Activated CD8-positive, alpha-beta T cell treated with anti-CD3 and anti-CD28 coated beads for 36 hours (primary cell): ENCODE results near the gene SHISA9. TPM values are rescaled to one million over a fixed set of nuclear protein-coding genes. Genes with fewer than 3 reads are reported as not detected.

Experiments
- ATAC-seq: fragments of 200-7000 bp; cut with Tn5 transposase; one replicate; pipeline ENCODE4 v1.10.0; 2021; ENCODE audit warnings: mild to moderate bottlenecking, moderate library complexity
- CTCF ChIA-PET: fragments of 350-600 bp; sonication (Branson Sonifier 250); formaldehyde crosslinking; loops from one replicate; lab custom pipeline; 2021; ENCODE audit warnings: antibody characterized with exemption; lab: Charles Lee
- POLR2A ChIA-PET: fragments of 350-600 bp; sonication (Branson Sonifier 250); formaldehyde crosslinking; loops from one replicate; lab custom pipeline; 2021; ENCODE audit warnings: antibody characterized with exemption; lab: Charles Lee
- DNase-seq: peaks from one replicate; pipeline ENCODE4 v3.0.0-alpha.2; 2020
- H3K27ac Mint-ChIP-seq: one replicate; pipeline ENCODE4 v1.8.0; 2021; ENCODE audit warnings: mild to moderate bottlenecking, mixed read lengths
- H3K27me3 Mint-ChIP-seq: one replicate; pipeline ENCODE4 v1.8.0; 2021; ENCODE audit warnings: mixed read lengths
- H3K36me3 Mint-ChIP-seq: one replicate; pipeline ENCODE4 v1.8.0; 2021; ENCODE audit warnings: low read depth, mixed read lengths
- H3K4me1 Mint-ChIP-seq: one replicate; pipeline ENCODE4 v1.8.0; 2021; ENCODE audit warnings: low read depth, mixed read lengths
- H3K4me3 Mint-ChIP-seq: one replicate; pipeline ENCODE4 v1.8.0; 2021; ENCODE audit warnings: mild to moderate bottlenecking, moderate library complexity, mixed read lengths
- H3K9me3 Mint-ChIP-seq: one replicate; pipeline ENCODE4 v1.8.0; 2021; ENCODE audit warnings: mixed read lengths
- intact Hi-C: fragments of 100-400 bp; cut with micrococcal nuclease; formaldehyde crosslinking; loops from one replicate; pipeline ENCODE4 v1.10.0; 2022
- total RNA-seq, 2 experiments: library from RNA; stranded (reverse); gene quantifications; one replicate each; pipeline ENCODE4 v1.2.3, GENCODE V29; 2021
- TF ChIP-seq, protein P1 (sequence below): fragments of 200-600 bp; IDR thresholded peaks from one replicate; pipeline ENCODE4 v1.8.0; 2022; ENCODE audit warnings: antibody characterized with exemption, mild to moderate bottlenecking

Gene SHISA9
- total RNA-seq, 2 experiments from 2014 or later = not detected

DNA sequence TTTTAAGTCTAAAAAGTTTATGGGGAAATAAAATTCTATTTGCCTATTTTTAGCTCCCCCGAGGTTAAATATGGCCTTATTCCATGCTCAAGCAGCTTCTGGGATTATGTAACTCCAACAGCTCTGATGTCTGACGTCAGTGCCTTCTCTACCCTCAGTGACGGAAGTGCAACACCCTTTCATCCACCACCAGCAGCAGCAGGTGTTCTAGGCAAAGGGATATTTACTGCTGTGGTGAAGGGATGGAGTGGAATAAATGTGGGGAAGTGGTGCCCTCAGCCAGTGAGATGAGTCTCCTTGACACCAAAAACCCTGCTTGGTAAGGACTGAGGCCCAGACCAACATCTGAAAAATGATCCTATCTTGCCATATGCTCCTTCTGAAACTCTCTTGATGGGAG, 247.4 kb downstream of the SHISA9 start:
- no peak overlapping the region for H3K27ac Mint-ChIP-seq
- intact Hi-C loops = no loop called here
- ATAC-seq (no peak), DNase-seq (no peak)
- no peaks in the 10 kb centered on the region for H3K4me1 Mint-ChIP-seq
- ChIA-PET CTCF (no interaction called here), POLR2A (no interaction called here)
- peaks cover 6% of the 10 kb centered on the region for H3K27me3 Mint-ChIP-seq
- no peak overlapping the region for H3K4me3 Mint-ChIP-seq
- H3K36me3 Mint-ChIP-seq = no peaks in the 10 kb centered on the region
- peaks cover 1% of the 10 kb centered on the region for H3K9me3 Mint-ChIP-seq
- TF ChIP-seq, protein P1, sequence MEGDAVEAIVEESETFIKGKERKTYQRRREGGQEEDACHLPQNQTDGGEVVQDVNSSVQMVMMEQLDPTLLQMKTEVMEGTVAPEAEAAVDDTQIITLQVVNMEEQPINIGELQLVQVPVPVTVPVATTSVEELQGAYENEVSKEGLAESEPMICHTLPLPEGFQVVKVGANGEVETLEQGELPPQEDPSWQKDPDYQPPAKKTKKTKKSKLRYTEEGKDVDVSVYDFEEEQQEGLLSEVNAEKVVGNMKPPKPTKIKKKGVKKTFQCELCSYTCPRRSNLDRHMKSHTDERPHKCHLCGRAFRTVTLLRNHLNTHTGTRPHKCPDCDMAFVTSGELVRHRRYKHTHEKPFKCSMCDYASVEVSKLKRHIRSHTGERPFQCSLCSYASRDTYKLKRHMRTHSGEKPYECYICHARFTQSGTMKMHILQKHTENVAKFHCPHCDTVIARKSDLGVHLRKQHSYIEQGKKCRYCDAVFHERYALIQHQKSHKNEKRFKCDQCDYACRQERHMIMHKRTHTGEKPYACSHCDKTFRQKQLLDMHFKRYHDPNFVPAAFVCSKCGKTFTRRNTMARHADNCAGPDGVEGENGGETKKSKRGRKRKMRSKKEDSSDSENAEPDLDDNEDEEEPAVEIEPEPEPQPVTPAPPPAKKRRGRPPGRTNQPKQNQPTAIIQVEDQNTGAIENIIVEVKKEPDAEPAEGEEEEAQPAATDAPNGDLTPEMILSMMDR = no peak

GRCh38 chr16:13150181-13150885, 248.9 kb downstream of the SHISA9 start:
- H3K36me3 Mint-ChIP-seq = no peaks in the 10 kb centered on the region
- ATAC-seq (no peak), DNase-seq (no peak)
- H3K4me3 Mint-ChIP-seq = no peak overlapping the region
- ChIA-PET CTCF (no interaction called here), POLR2A (no interaction called here)
- TF ChIP-seq, protein P1 = no peak
- intact Hi-C loops = no loop called here
- H3K27me3 Mint-ChIP-seq = peaks cover 6% of the 10 kb centered on the region
- H3K27ac Mint-ChIP-seq = no peak overlapping the region
- peaks cover 1% of the 10 kb centered on the region for H3K9me3 Mint-ChIP-seq
- H3K4me1 Mint-ChIP-seq = no peaks in the 10 kb centered on the region

- Mint-ChIP-seq H3K9me3 (no peaks in the 10 kb centered on the region), H3K27ac (no peak overlapping the region), H3K36me3 (no peaks in the 10 kb centered on the region), H3K4me3 (no peak overlapping the region), H3K27me3 (no peaks in the 10 kb centered on the region), H3K4me1 (no peaks in the 10 kb centered on the region)
- intact Hi-C loops = no loop called here
- CTCF ChIA-PET = no interaction called here
- DNase-seq (no peak), ATAC-seq (no peak)
- POLR2A ChIA-PET = no interaction called here
- TF ChIP-seq, protein P1 = no peak
Observed at GRCh38 chr16:13153696-13154095, 252.3 kb downstream of the SHISA9 start.

DNA sequence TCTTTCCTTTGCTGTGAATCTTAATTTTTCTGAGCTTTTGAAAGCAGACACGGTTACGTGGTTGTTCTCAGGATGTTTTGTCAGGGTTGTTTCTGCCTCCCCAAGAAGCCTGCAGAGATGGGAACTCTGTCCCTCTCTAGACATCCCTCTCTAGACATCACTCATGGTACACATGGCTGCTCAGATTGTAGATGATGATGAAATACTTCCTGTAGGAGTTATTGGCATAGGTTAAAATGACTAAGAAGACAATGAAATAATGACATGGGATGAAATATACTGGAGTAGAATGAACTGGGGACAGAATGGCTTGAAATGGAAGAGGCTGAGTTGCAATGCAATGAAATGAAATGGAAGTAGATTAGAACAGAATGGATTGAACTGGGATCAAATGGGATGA, 253.4 kb downstream of the SHISA9 start:
- CTCF ChIA-PET = no interaction called here
- Mint-ChIP-seq H3K4me1 (no peaks in the 10 kb centered on the region), H3K27ac (no peak overlapping the region), H3K27me3 (no peaks in the 10 kb centered on the region), H3K4me3 (no peak overlapping the region), H3K9me3 (no peaks in the 10 kb centered on the region), H3K36me3 (no peaks in the 10 kb centered on the region)
- DNase-seq = no peak
- intact Hi-C loops = no loop called here
- TF ChIP-seq, protein P1 = no peak
- ATAC-seq = no peak
- POLR2A ChIA-PET = no interaction called here

DNA sequence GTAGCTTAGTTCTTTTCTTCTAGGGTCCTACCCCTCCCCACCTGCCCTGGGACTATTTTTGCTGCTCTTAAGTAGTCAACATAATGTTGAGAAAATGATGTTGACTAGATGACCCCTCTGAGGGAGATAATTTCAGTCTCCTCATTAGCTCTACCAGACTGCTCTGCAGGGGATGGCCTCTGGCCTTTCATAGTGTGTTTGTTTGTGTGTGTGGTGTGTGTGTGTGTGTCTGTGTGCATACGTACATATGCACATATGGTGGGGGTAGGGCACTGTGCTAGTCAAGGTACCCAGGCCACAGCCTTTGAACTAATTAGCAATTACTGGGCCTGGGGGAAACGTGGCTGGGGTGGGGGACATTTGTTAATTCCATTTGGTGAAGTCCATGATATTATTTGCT, 254.0 kb downstream of the SHISA9 start:
- no peaks in the 10 kb centered on the region for H3K9me3 Mint-ChIP-seq
- no peak for DNase-seq
- no peaks in the 10 kb centered on the region for H3K36me3 Mint-ChIP-seq
- intact Hi-C loops = no loop called here
- H3K27me3 Mint-ChIP-seq = no peaks in the 10 kb centered on the region
- CTCF ChIA-PET = no interaction called here
- H3K27ac Mint-ChIP-seq = no peak overlapping the region
- ATAC-seq = no peak
- POLR2A ChIA-PET = no interaction called here
- H3K4me3 Mint-ChIP-seq = no peak overlapping the region
- TF ChIP-seq, protein P1 = no peak
- H3K4me1 Mint-ChIP-seq = no peaks in the 10 kb centered on the region
